DMS153 (cell line): ENCODE results near the gene OSBPL3.
A peak's percentile ranks its signal among the peaks of the same experiment; 100 is the strongest.

Experiments used
- DNase-seq: peaks from one replicate; lab custom pipeline; 2025; lab: John Stamatoyannopoulos, UW

The OSBPL3 gene

DNA sequence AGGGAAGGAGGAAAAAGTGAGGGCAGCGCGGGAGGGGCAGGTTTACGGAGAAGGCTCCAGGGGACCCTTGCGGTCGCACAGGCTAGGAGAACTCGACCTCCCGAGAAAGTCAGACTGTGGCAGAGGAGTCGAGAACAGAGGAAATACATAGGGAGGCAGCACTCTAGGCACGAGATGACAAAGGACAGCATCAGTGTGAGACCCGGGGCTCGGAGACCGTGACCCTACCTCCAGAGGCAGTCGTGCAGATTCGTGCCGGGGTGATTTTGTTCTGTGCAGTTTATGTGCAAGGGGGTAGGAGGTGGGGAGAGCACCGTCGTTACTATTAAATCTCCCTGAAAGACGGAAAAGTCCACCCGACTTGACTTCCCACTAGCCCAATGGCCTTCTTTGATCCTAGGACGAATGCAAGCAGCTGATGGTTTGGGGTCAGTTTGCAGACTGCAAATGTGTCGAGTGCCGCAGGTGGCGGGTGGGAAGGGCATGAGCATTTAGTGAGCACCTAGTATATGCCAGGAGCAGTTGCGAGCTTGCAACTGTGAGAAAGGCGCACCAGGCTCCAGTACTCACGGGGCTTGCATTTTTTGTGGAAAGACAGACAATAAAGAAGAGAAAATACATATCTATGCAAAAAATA is 674 bp upstream of the OSBPL3 start:
- peak; percentile 56 for DNase-seq

DNA sequence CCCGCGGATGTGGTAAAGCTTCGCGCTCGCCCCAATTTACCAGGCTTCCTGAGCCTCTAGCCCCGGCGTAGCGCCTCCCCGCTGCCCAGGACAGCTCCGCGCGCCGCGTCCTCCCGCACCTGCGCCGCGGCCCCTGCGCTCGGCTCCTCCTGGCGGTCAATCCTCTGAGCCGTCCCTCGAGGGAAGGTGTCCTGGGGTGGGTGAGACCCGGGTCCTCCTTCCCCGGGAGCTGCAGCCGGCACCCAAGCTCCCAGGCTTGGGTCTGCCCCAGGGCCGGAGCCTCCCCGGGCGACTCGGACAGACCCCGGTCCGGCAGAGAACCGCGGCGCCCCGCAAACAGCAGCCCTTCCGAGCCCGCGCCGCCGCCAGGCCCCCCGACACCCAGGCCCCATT is 512 bp downstream of the OSBPL3 start:
- peak; percentile 70 for DNase-seq

GRCh38 chr7:24978843-24979469 is 1.0 kb downstream of the OSBPL3 start:
- no peak for DNase-seq

DNA sequence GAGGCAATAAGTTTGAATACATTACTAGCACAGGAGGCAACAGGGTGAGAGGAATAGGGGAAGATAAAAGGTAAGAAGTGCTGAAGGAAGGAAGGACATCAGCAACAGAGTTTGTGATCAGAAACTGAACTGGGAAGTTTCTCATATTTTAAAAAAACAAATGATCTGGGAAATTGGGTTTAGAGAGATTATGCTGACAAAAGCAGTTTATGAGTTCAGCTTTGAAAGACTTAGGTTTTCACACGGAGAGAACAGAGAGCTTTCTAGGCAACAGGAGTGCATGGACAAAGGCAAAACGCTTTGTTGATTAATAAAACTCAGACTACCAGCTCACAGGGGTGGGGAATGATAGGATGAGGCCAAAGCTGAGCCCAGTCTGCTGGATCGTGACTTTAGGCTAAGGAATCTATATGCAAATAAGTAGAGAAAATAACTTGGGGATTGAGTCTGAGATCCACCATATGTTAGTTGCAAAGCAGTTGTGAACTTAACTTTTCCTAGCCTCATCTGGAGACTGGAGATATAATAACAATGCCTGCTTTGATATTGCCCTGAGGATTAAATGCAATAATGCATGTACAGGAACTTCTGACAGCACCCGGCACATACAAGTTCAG is 4.2 kb downstream of the OSBPL3 start:
- DNase-seq: no peak

DNA sequence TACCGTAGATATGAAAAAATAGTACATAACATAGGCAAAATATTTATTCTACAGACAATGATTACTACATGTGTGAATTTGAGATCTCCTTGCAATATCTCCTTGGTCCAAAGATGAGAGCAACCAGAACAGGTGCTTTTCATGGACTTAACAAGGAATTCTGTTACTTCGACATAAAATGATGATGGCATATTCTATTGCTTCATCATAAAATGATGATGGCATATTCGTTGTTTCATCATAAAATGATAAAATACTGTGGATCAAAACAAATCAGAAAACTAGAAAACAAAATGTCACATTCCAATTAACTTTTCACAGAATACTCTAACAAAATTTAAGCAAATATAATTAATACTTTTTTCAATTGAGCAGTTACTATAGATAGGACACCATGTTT is 4.8 kb downstream of the OSBPL3 start:
- DNase-seq: no peak

DNA sequence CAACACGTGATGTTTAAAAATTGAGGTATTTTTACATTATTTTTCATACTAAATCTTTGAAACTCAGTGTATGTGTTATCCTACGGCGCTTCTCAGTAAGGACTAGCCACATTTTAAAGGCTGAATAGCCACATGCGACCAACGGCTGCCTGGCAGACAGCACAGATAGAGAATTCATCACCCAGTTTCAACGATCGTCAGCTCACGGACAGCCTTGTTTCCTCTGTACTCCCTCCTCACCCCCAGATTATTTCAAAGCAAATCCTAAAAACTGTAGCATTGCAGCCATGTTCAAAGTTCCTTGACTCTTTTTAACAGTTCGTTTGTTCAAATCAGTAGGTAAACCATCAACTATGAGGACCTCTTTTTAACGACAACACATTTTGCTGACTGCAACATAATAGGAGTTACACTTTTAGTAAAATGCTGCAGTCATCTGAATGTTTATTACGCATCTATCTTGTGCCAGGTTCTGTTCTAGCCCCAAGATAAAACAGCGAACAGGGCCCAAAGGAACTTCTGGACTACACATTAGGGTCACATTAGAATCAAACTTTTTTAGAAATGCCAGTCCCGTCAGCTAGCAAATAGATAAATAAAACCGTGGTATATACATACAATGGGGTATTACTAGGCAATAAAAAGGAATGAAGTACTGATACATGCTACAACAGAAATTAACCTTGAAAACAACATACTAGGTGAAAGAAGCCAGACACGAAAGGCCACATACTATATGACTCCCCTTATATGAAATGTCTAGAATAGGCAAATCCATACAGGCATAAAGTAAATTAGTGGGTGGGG is 5.7 kb downstream of the OSBPL3 start:
- DNase-seq: no peak

GRCh38 chr7:24972991-24973390 is 7.0 kb downstream of the OSBPL3 start:
- DNase-seq: no peak

- DNase-seq: no peak
These were observed 7.9 kb downstream of the OSBPL3 start for GRCh38 chr7:24972166-24972477.

DNA sequence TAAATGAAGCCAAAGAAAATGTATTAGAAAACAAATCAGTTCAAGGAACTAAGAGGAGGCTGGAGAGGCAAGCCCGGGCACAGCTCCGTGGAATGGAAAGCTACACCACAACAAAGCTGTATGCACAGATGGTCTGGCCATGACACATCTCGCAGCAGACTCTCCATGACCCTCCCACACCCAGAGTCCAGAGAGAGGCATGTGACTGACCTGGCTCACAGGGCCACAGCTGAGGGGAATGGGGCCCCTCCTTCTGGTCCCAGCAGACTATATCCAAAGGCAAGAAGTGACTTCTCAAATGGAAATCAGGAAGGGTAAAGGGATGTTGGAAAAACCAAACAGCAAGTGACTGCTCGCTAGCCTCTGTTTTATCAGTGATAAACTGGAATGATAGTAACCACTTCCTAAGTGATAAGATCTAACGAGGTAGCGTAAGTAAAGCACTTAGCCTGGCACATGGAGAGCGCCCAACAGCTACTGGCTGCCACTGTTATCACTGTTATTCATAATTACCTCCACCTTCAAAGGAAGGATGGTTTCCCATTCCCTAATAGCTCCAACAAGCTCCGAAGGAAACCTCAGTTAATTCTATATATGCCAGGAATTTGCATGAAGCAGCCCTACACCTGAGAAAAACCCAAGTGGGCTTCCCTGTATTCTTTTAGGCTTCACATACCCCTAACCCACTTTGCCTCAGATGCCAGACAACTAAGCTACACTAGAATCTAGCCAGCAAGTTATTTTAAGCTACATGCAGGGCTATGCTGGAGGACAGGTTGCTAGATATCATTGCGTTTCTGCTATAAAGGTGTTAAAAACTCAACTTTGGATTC is 8.4 kb downstream of the OSBPL3 start:
- DNase-seq: peak; percentile 31

- no peak for DNase-seq
These were observed 9.3 kb downstream of the OSBPL3 start for GRCh38 chr7:24970676-24971075.

GRCh38 chr7:24968165-24968564 is 11.8 kb downstream of the OSBPL3 start:
- no peak for DNase-seq

- no peak for DNase-seq
These were observed 12.3 kb downstream of the OSBPL3 start for GRCh38 chr7:24967696-24968095.

DNA sequence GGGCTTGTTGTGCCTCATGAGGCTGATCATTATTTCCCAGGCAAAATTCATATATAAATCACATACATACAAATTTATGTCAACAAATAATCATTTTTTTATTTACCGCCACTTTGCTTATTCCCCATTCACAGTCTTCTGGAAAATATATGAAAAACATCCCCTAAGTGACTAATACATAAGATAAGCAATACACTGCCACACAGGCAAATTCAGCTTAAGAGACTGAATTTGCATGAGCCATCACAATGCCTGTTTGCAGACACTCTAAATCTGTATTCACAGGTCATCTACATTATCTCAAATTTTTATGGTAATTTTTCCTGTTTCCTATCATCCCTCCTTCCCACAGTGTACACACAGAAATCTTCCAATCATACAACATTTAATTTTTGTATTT is 13.2 kb downstream of the OSBPL3 start:
- DNase-seq: no peak

DNA sequence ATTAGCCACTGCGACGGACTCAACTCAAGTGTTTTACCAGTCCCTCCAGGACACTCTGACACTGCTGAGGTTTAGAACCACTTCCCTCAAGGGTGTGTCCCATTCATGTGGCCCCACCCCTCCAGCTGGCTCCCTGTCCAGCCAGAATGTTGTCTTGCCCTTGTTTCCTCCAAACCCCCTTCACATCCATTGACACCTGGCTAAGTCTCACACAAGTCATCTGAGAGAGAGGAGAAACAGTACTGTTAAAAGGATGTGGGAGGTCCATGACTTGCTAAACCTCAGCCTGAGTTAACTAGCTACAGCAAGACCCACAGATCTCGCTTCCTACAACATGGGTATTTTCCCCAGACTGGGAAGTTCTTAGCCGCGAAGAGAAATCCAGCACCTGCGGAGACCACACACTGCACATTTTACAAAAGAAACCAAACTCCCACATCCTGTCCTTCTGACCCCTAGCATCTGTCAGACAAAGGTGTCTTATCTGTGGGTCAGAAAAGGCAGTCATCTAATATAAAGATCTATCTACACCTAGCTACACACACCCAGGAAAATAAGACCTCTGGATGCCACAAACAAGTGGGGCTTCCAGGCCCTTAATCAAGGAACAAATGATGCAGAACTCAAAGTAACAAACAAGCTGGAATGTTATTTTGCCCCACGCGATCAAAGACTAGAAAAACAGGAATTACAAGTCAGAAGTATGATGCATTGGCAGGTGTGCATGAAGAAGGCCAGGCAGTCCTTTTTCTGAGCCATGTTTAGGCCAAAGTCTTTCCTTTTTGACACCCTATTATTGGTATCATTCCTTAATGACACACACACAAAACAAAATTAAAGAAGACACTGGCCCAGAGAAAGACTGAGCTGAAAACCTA is 13.9 kb downstream of the OSBPL3 start:
- DNase-seq: peak; percentile 56

DNA sequence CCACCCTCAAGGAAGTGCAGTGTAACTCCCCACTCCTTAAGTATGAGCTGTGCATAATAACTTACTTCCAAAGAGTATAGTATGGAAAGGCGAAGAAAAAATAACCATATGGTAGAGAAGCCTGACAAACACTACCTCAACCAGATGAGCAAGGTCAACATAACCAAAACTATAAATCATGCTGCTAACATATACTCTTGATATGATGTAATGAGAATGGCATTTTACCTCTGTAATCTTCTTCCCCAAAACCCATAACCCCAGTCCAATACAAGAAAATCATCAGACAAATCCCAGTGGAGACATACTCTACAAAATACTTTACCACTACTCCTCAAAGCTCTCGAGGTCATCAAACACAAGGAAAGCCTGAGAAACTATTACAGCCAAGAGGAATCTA is 15.8 kb downstream of the OSBPL3 start:
- no peak for DNase-seq

- DNase-seq: no peak
These were observed 16.8 kb downstream of the OSBPL3 start for GRCh38 chr7:24963218-24963617.

GRCh38 chr7:24962418-24962962 is 17.5 kb downstream of the OSBPL3 start:
- no peak for DNase-seq

GRCh38 chr7:24959735-24960485 is 20.1 kb downstream of the OSBPL3 start:
- no peak for DNase-seq

DNA sequence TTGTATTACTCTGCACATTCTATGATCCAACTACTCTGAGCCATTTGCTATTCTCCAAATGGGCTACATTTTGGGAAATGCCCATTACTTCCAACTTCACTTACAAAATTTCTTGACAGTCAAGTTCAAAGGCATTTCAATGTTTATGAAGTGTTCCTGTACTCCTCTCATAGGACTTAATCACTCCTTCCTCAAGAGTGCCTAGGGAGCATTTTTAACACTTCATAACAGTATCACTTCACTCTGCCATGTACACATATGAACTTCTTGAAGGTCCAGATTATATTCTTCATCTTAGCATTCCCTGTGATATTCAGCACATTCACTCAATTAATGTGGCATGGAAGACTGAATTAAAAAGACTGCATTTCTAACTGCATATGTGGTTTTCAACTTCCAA is 21.6 kb downstream of the OSBPL3 start:
- DNase-seq: no peak

DNA sequence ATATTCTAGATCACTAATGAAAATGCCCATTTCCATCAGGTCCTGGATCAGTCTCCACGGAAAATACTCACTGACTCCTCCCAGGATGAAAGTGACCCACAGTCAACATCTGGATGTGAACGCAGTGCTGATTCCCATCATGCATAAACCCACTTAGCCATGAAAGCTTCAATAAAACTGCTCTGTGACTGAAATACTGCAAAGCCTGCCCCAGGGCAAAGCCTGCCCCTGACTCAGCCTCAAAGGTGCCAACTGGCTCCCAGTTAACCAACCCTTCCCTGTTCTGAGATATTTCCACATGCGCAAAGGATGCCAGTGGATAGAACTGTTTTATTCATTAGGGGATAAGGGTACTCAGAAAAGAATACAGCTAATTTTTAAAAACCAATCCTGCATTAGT is 24.0 kb downstream of the OSBPL3 start:
- no peak for DNase-seq
